Measurements from ENCODE around the gene RUNX1.

Gene RUNX1

GRCh38 chr21:34889676-34890469 lies 159.2 kb downstream of the RUNX1 start:
- DNase-seq = peak; percentile 93

DNA sequence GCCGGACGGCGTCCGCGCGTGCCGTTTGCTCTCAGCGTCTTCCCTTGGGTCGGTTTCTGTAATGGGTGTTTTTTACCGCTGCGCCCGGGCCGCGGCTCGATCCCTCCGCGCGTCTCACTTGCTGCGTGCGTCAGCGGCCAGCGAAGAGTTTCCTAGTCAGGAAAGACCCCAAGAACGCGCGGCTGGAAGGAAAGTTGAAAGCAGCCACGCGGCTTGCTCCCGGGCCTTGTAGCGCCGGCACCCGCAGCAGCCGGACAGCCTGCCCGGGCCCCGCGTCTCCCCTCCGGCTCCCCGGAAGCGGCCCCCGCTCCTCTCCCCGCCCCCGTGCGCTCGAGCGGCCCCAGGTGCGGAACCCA lies 159.8 kb downstream of the RUNX1 start:
- peak; percentile 75 for DNase-seq

GRCh38 chr21:34888569-34889319 lies 160.4 kb downstream of the RUNX1 start:
- DNase-seq = peak; percentile 98

DNA sequence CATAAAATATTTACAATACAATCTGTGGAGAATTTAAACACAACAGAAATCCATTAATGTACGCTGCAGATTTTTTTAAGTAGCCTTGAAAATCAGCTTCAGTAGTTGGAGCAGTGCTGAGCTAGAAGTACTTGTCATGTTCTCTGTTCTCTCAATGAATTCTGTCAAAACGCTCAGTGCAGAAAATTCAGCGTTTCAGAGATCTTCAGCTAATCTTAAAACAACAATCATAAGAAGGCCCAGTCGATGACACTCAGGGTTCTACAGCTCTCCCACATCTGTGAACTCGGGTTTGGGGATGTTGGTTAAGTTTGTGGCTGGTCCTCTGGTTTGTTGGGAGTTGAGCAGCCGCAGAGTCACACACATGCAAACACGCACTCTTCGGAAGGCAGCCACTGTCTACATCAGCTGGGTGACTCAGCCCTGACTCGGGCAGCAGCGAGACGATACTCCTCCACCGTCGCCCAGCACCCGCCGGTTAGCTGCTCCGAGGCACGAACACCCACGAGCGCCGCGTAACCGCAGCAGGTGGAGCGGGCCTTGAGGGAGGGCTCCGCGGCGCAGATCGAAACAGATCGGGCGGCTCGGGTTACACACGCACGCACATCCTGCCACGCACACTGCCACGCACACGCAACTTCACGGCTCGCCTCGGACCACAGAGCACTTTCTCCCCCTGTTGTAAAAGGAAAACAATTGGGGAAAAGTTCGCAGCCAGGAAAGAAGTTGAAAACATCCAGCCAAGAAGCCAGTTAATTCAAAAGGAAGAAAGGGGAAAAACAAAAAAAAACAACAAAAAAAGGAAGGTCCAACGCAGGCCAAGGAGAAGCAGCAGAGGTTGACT lies 161.2 kb downstream of the RUNX1 start:
- peak; percentile 96 for DNase-seq

- DNase-seq = peak; percentile 50
Observed at GRCh38 chr21:34887105-34887442, 162.0 kb downstream of the RUNX1 start.

DNA sequence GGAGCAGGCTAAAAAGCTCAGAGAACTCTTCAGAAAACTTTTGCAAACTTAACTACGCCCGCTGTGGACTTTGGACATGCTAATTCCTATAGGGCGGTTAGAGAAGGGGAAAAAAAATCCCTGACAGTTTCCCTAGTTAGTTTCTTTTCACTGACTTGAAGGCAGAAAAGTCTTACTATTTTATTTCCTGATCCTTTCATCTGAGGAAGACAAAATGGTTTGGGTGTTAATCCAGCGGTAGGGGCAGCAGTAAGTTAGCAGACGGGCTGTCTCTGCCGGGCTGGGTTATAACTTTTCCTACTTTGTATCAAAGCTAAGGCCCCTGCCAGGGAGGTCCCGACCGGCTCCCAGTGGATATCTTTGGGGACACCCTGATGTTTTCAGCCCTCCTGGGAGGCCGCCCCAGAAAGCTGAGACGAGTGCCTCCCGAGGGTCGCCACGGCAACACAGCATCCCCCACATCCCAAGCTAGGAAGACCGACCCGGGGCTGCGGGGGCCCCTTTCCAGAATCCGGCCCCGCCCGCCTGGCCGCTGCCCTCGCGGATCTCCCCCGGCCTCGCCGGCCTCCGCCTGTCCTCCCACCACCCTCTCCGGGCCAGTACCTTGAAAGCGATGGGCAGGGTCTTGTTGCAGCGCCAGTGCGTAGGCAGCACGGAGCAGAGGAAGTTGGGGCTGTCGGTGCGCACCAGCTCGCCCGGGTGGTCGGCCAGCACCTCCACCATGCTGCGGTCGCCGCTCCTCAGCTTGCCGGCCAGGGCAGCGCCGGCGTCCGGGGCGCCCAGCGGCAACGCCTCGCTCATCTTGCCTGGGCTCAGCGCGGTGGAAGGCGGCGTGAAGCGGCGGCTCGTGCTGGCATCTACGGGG lies 162.6 kb downstream of the RUNX1 start:
- peak; percentile 59 for DNase-seq

- peak; percentile 37 for DNase-seq
Observed at GRCh38 chr21:34885626-34886239, 163.4 kb downstream of the RUNX1 start.

DNA sequence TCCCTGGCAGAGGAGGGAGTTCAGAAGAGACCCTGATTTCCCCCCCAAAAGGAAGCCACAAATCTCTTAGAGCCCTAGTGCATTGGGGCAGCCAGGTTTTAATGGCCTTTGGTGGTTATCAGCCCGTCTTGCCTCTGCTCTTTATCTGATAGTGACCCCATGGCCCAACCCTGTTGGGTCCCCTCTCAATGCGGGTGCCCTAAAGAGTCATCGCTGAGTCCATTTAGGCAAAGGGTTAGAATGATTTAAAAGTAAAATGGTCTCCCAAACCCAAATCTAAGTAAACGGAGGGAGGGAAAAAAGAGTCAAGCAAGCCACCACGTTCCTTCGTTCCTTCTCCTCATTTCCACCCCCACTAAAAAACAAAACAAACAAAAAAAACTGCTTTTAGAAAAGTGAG lies 164.0 kb downstream of the RUNX1 start:
- peak; percentile 41 for DNase-seq

DNA sequence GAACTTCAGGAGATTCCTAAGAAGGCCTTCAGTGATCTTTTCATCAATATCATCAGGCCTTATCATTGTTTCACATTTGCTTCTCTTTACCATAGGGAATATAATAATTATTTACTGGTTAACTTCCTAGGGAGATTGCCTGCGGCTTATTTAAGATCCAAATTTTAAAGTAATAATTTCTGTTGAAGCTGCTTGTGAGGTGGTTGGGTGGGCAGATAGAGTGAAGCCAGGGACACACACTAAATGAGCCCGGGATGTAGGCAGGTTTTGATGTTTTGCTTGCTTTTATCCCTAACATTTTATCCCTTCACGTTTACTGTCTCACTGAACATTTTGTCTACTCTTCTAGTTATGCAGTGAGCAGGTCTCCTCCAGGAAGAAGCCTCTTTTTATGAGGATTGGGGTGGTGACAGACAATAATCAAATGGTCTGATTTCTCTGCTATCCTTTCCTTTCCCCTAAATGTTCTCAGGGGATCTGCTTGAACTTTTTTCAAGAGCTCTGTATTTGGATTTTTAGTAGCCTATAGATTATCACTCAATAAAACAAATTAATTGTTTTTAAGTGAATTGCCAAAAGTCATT lies 164.7 kb downstream of the RUNX1 start:
- peak; percentile 21 for DNase-seq

- DNase-seq = peak; percentile 51
Observed at GRCh38 chr21:34883491-34884271, 165.4 kb downstream of the RUNX1 start.

GRCh38 chr21:34882719-34883131 lies 166.4 kb downstream of the RUNX1 start:
- peak; percentile 89 for DNase-seq

- peak; percentile 86 for DNase-seq
Observed at GRCh38 chr21:34881839-34882371, 167.2 kb downstream of the RUNX1 start.

- no peak for DNase-seq
Observed at GRCh38 chr21:34881421-34881820, 167.7 kb downstream of the RUNX1 start.

GRCh38 chr21:34880401-34880800 lies 168.7 kb downstream of the RUNX1 start:
- no peak for DNase-seq

DNA sequence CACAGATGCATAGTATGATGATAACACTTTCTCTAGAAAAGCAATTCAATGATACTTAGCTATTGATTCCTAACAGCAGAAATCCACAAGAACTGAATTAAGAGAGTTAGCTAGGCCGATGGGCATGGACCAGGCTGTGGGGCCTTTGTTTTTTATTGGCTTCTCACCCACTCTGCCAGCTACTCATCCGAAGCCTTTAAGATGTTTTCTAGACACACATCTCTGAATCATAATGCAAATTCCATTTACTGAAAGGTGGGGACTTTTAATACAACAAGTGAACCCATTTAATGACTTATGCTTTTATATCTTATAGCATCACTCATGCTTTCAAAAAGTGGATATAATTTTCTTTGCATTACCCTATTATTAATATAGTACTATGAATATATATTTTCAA lies 170.2 kb downstream of the RUNX1 start:
- no peak for DNase-seq

DNA sequence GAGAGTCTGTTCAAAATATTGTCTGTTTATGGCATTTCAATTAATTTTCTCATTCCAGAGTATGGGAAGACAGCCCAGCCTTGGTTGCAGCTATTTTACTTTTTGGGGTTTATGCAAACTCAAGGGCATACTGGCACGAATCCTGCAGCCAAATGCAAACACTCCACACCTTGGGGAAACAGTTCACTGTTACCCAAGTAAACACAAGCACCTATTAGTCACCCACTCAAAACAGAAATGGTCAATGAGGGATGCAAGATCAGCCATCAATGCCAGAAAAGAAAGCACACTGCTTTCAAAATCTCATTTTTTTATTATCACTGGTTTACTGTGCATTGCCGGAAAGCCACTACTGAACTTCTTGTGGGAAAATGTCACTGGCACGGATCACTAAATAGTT lies 170.6 kb downstream of the RUNX1 start:
- DNase-seq = no peak

DNA sequence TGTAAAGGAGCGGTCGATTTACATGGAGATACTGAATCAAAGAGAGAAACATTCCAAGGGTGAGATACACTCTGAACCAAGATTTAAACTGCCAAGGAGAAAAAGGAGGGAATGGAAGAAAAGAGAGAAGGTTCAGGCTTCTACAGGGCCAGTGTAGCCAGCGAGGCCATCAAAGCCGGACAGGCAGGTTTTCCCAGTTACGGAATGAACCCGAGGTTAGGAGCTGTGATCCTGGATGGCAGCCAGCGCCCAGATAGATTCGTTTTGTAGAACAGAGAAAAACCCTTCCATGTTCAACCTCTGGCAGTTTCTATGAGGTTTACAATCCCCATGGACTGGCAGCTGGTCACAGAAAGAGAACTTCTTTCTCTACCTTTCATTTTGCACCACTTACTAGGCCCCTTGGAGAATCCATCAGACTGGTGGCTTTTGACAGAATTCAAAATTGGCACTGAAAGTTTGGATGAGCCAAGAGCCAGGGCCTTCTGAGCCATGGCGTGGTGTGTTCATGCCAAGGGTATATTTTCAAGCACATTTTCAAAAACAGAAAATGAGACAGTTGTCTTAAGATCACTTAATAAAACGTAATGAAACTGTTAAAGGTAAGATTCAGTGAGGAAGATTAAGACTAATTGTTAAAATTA lies 171.5 kb downstream of the RUNX1 start:
- DNase-seq = no peak

DNA sequence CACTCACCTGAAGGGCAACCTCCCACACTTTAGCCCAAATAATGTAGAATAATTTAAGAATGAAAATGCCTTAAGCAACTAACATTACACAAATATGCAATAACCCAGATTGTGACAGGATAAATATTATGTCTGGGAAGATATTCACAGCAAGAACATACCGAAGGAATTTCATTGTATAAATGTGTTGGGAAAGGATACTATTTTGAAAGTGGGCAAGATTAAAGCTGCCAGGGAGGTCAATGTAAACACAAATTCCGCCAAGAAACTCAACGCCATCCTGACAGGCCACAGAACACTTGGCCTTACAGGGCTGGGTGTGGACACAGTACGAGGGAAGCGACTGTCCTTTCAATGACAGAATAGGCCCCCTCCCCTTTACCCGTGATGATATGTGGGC lies 173.3 kb downstream of the RUNX1 start:
- no peak for DNase-seq

DNA sequence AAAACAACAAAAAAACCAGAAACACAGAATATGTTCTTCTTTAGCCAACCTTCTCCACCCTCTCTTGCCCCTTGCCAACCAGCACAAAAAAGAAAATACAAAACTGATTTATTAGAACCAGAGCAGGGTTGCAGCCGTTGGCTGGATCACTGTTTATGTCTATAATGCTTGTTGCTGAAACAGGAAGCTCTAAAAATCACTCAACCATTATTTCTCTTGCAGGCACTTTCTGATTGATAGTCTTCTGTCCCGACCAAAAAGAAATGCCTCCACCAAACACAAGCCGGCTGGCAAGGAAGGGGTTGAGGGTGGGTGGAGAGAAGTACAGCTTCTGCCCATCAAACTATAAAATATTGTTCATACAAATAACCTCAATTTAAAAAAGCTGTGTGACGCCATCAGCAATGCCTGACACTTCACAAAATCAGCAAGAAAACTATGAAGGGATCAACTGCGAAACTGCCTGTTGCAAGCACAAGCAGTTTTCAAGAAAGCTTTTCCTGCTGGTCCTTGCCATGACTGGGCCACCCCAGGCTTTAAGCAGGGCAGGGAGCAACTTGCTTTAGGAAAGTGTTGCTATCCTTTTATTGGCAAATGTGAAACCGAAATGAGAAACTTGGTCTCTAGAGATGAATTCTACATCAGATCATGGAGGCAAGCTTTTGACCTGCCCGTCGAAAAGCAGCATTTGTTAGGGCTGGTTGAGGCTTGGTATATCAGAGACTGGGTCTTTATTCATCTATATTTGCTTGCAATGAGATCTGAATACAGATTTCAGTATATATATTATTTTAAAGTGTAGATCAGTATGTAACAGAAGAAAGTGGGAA lies 174.2 kb downstream of the RUNX1 start:
- DNase-seq = peak; percentile 40
